ENCODE measurements around the gene LRRC10.
"Not testable (repeated sequence)": the region's sequence is repeated elsewhere in the genome, so short reads cannot be mapped to it uniquely, and the experiment has no call there.

LRRC10 gene

GRCh38 chr12:69616025-69616424 lies 5.3 kb upstream of the LRRC10 start:
- no peak for DNase-seq

DNA sequence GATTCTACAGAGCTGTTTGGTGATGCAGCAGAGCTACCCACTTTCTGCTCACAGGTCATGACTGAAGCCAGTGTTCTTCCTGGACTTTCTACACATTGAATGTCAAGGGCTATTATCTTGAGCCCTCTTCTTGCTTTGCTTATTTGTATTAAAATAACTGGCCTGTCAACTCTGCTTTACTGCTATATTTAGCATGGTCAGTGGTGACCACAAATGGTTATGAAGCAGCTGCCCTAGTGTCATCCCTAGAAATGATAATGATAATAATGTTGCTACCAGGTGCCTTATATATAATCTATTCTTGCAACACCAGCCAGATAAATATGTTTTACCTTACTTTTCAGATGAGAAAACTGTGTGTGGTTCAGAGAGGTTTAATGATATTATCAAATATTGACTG lies 2.6 kb upstream of the LRRC10 start:
- DNase-seq, result no peak

- no peak for DNase-seq
These were observed 581 bp downstream of the LRRC10 start for GRCh38 chr12:69610126-69610525.

GRCh38 chr12:69608114-69608513 lies 2.6 kb downstream of the LRRC10 start:
- DNase-seq, result no peak

GRCh38 chr12:69604275-69604674 lies 6.4 kb downstream of the LRRC10 start:
- DNase-seq, result not testable (repeated sequence)

- not testable (repeated sequence) for DNase-seq
These were observed 7.2 kb downstream of the LRRC10 start for GRCh38 chr12:69603556-69603955.

GRCh38 chr12:69602954-69603353 lies 7.8 kb downstream of the LRRC10 start:
- DNase-seq, result no peak

DNA sequence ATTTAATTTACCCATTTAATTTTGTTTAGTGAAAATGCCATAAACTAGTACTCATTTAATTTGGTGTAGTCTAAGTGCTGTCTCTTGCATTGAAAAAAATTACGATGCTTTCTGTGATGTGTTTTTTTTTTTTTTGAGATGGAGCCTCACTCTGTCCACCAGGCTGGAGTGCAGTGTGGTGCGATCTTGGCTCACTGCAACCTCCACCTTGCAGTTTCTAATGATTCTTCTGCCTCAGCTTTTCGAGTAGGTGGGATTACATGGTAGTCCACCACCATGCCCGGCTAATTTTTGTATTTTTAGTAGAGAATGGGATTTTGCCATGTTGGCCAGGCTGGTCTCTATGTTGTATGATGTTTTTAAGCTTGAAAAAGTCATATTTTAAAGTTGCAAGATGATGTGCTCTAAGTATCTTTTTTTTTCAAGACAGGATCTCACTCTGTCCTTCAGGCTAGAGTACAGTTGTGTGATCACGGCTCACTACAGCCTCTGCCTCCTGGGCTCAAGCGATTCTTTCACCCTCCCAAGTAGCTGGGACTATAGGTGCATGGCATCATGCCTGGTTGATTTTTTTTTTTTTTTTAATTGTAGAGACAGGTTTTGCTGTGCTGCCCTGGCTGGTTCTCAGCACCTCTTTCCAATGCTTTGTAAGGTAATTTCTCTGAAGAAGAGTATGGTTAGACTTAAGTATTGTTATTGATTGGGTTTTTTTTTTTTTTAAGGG lies 8.6 kb downstream of the LRRC10 start:
- no peak for DNase-seq

GRCh38 chr12:69600804-69601203 lies 9.9 kb downstream of the LRRC10 start:
- no peak for DNase-seq

DNA sequence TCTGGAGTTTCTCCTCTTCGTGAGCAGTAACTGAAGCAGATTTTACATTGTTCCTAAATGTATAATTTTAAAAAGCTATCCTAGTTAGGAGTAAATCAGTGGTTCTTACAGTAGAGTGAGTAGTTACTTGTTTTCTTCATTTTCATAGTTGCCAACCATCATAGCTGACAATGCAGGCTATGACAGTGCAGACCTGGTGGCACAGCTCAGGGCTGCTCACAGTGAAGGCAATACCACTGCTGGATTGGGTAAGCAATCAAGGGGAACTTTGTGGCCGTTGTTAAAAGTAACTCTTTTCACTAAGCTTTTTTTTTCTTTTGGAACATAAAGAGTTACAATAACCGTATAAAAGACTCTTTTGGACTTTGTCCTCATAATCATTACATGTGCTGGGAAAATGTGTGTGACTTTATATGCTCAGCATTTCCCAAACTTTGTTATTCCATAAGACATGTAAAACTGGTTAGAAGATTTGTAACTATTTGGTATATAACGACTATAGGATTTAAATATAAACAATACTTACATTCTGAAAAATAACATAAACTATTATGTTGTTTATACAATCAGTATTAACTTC lies 12.4 kb downstream of the LRRC10 start:
- no peak for DNase-seq

DNA sequence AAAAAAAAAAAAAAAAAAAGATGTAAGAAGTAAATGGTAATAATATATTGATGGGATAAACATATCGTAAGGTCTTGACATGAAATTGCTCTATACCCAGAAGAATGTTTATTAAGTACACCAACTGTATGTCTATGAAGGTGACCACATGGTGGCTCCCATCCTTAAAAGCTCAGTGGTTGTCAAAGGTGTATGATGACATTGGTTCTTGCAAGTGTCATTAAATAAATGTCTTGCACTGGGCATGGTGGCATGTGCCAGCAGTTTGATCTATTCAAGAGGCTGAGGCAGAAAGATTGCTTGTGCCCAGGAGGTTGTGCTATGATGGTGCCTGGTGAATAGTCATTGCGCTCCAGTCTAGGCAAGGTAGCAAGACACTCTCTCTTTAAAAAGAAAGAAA lies 15.0 kb downstream of the LRRC10 start:
- DNase-seq, result no peak

- no peak for DNase-seq
These were observed 21.6 kb downstream of the LRRC10 start for GRCh38 chr12:69589082-69589481.

DNA sequence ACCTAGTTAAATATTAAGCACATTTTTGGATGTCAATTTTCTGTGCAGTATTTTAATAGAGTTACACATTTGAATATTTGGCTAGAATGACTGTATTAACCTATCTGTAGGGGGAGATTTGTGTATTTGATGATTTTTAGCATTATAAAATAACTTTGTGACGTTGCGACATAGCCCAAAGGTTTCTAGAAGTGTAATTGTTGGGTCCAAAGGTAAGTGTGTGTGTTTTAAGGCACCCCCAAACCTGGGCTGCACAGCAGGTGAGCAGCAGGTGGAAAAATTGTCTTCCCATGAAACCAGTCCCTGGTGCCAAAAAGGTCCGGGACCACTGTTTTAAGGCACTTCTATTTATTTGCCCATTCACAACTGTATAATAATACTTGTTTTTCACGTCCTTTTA lies 22.2 kb downstream of the LRRC10 start:
- DNase-seq, result no peak

- DNase-seq, result peak; percentile 76
These were observed 25.3 kb downstream of the LRRC10 start, which contains the start of gene CCT2 for GRCh38 chr12:69585189-69586062. TSS of gene CCT2 (plus strand) at chr12:69585459. CDS start at chr12:69585522, 63 bp downstream.

GRCh38 chr12:69583203-69583602 lies 27.5 kb downstream of the LRRC10 start:
- DNase-seq, result no peak

DNA sequence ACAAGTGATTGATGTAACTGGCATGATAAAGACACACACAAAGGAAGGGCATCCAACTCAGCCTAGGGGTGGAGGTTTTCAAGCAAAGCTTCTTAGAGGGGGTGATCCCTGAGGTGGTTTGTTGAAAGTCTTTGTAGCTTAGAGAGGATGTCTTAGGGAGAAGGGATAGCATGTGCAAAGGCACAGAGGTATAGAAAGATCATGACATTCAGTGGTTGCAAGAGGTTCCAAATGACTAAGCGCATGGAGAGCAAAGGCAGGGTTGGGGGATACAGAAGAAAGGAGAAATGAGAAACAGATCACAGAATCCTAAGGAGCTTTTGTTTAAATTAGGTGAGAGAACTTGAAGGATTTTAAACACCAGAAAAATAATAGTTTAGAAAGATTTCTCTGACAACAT lies 30.6 kb downstream of the LRRC10 start:
- no peak for DNase-seq

DNA sequence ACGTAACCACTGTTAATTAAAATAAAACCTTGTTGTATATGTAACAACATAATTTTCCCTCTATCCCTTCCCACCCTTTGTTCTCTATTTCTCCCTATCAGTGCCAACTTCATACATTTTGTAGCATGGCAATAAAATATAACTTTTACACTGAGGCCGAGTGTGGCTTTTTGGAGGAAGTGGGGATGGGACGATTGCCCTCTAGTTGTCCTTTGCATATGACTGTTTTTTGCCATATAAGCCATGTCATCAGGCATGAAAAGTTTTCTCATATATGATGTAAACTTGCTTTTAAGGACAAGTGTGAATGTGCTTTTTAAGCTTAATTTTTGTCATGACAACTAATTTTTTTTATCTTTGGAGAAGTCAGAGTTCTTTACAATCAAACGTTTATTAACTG lies 31.7 kb downstream of the LRRC10 start:
- DNase-seq, result no peak

DNA sequence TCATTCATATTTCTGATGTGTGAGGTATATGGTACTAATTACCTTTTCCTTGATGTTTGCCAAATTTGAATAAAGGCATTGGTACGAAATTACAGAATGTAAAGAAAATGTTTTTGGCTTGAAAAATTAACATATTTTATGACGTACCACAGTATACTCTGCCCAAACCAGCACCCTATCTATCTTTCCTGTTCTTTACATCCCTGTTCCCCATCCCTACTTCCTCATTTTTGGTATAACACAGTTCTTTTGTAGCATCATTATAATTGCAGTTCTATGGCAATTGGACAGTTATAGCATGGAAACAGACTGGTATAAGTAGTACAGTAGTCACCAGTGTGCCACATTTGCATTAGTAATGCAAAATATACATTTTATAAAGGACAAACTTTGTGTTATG lies 32.4 kb downstream of the LRRC10 start:
- no peak for DNase-seq

- no peak for DNase-seq
These were observed 35.4 kb downstream of the LRRC10 start for GRCh38 chr12:69575346-69575745.

DNA sequence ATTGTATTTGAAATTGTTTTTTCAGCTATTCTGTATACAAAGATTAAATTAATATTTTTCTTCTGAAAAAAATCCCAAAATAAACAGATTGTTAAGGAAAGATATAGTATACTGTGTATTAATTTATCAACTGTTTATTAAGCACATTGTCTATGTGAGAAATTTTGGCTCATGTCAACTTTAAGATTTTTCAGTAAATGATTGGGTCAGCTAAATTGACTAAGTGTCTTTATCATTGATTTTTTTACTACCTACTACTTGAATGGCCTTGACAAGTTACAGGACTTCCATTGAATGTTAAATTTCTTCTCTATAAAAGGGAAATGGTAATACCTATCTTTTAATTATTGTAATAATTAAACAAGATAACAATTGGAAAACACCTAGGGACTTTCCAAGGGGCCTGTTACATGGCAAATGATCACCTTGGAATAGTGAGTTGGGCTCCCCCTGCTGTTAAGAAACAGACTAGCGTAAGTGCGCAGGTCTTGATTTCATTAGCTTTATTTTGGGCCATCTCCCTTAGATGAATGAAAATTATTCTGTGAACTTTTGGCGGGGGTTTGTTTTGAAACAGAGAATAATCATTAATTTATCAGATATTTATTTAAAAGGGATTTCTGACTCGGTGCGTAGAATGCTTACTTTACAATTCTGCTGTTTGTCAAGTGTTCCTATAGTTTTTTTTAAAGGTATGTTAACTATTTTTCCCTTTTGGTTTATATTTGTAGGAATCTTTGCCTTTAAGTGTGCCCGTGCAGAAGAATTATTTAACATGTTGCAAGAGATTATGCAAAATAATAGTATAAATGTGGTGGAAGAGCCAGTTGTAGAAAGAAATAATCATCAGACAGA lies 39.9 kb downstream of the LRRC10 start:
- peak; percentile 50 for DNase-seq

- no peak for DNase-seq
These were observed 40.6 kb downstream of the LRRC10 start for GRCh38 chr12:69570000-69570516.

DNA sequence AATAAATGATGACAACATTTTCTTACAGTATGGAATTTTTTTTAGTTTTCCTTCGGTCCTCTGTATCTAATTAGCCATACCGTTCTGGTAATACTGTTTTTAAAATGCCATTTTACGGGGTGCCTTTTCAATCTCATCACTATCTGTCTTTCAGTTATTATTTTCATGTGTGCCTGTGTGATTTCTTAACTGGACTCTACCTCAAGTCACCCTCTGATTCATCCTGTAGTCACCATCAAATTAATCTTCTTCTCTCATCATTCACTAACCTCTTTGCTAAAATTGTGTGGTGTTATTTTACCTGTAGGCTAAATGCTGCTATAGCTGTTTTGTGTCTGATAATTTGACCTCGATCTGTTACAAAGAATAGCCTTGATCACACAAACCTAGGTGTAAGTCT lies 41.5 kb downstream of the LRRC10 start:
- no peak for DNase-seq

DNA sequence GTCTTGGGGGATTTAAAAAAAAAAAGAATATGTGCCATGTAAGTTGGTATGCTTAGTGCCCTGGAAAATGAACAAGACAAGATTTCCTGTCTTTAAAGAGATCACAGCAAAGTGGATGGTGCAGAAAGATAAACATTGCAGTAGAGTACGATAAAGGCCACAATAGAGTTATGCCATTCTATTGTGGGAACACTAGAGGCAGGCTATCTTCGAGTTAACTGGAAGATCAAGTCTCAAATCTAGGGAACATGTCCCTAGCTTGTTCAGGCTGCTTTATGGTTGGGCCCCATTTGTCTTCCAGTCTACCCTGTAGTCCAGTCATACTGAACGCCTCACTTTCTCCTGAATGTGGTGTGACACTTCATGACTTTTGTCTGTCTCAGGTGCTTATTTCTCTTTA lies 44.1 kb downstream of the LRRC10 start:
- no peak for DNase-seq
